ENCODE results near the gene NDRG3.

Gene NDRG3

GRCh38 chr20:36778831-36779655 is 33.2 kb upstream of the NDRG3 start:
- Histone ChIP-seq H3K9ac (ENCODE audit: low read depth, low read length) (no peak overlapping the region), H3K4me3 (ENCODE audit: low read length) (no peak overlapping the region)

GRCh38 chr20:36777576-36777975 is 31.7 kb upstream of the NDRG3 start:
- Histone ChIP-seq H3K9ac (ENCODE audit: low read depth, low read length) (no peak overlapping the region), H3K4me2 (ENCODE audit: low read length) (no peak overlapping the region), H3K4me3 (ENCODE audit: low read length) (no peak overlapping the region), H3K4me1 (ENCODE audit: control insufficient read depth, insufficient read depth, low read length) (peaks cover 21% of the 10 kb centered on the region), H3K9me3 (replicated peaks; ENCODE audit: low read length) (no peaks in the 10 kb centered on the region), H3K27me3 (ENCODE audit: control insufficient read depth, insufficient read depth, low read length) (no peaks in the 10 kb centered on the region), H3K36me3 (ENCODE audit: insufficient read depth, low read length) (peaks cover 5% of the 10 kb centered on the region)

More at GRCh38 chr20:36778831-36779655, 33.2 kb upstream of the NDRG3 start:
- Histone ChIP-seq H3K4me1 (ENCODE audit: control insufficient read depth, insufficient read depth, low read length) (peaks cover 13% of the 10 kb centered on the region), H3K36me3 (ENCODE audit: insufficient read depth, low read length) (peaks cover 19% of the 10 kb centered on the region), H3K4me2 (ENCODE audit: low read length) (no peak overlapping the region), H3K9me3 (replicated peaks; ENCODE audit: low read length) (no peaks in the 10 kb centered on the region), H3K27me3 (ENCODE audit: control insufficient read depth, insufficient read depth, low read length) (no peaks in the 10 kb centered on the region)

DNA sequence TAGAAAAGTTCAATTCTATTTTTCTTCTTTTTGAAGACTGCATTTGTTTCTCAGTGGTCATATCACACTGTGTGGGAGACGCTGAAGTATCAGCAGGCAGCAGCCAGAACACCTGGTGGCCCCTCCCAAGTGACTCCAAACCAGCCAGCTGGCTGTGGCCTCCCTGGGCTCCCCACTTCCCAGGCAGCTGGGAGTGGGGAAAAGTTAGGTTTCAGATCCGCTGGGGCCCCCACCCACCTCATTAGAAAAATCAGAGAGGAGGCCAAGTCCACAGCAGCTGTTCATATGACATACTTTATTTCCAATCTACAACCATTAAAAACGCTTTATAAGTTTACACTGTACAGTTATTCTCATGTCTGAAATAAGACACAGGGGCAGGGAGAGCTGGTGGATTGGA is 31.3 kb upstream of the NDRG3 start:
- H3K27me3 ChIP-seq (ENCODE audit: control insufficient read depth, insufficient read depth, low read length), result no peaks in the 10 kb centered on the region
- peaks cover 22% of the 10 kb centered on the region for H3K4me1 ChIP-seq (ENCODE audit: control insufficient read depth, insufficient read depth, low read length)
- no peaks in the 10 kb centered on the region for H3K9me3 ChIP-seq (replicated peaks; ENCODE audit: low read length)
- H3K36me3 ChIP-seq (ENCODE audit: insufficient read depth, low read length), result peaks cover 2% of the 10 kb centered on the region
- no peak overlapping the region for H3K4me3 ChIP-seq (ENCODE audit: low read length)
- no peak overlapping the region for H3K9ac ChIP-seq (ENCODE audit: low read depth, low read length)
- H3K4me2 ChIP-seq (ENCODE audit: low read length), result no peak overlapping the region

- H3K27me3 ChIP-seq (ENCODE audit: control insufficient read depth, insufficient read depth, low read length), result no peaks in the 10 kb centered on the region
- H3K9ac ChIP-seq (ENCODE audit: low read depth, low read length), result no peak overlapping the region
- peaks cover 1% of the 10 kb centered on the region for H3K36me3 ChIP-seq (ENCODE audit: insufficient read depth, low read length)
- H3K4me1 ChIP-seq (ENCODE audit: control insufficient read depth, insufficient read depth, low read length), result peaks cover 22% of the 10 kb centered on the region
- H3K4me3 ChIP-seq (ENCODE audit: low read length), result no peak overlapping the region
- no peaks in the 10 kb centered on the region for H3K9me3 ChIP-seq (replicated peaks; ENCODE audit: low read length)
- H3K4me2 ChIP-seq (ENCODE audit: low read length), result no peak overlapping the region
These were observed 29.9 kb upstream of the NDRG3 start for GRCh38 chr20:36775826-36776225.

GRCh38 chr20:36775196-36775595 is 29.3 kb upstream of the NDRG3 start:
- H3K4me1 ChIP-seq (ENCODE audit: control insufficient read depth, insufficient read depth, low read length), result peaks cover 22% of the 10 kb centered on the region
- H3K4me2 ChIP-seq (ENCODE audit: low read length), result no peak overlapping the region
- H3K4me3 ChIP-seq (ENCODE audit: low read length), result no peak overlapping the region
- H3K9me3 ChIP-seq (replicated peaks; ENCODE audit: low read length), result no peaks in the 10 kb centered on the region
- H3K27me3 ChIP-seq (ENCODE audit: control insufficient read depth, insufficient read depth, low read length), result no peaks in the 10 kb centered on the region
- H3K36me3 ChIP-seq (ENCODE audit: insufficient read depth, low read length), result peaks cover 4% of the 10 kb centered on the region
- no peak overlapping the region for H3K9ac ChIP-seq (ENCODE audit: low read depth, low read length)

GRCh38 chr20:36773597-36774390 is 27.9 kb upstream of the NDRG3 start, which contains the start of gene DSN1:
Gene DSN1 (minus strand): TSS chr20:36773763. CDS start chr20:36771458, 2,305 bp downstream.
- Histone ChIP-seq H3K27me3 (ENCODE audit: control insufficient read depth, insufficient read depth, low read length) (no peaks in the 10 kb centered on the region), H3K9me3 (replicated peaks; ENCODE audit: low read length) (no peaks in the 10 kb centered on the region), H3K4me2 (ENCODE audit: low read length) (peak within 1 kb of the TSS; percentile 100), H3K4me1 (ENCODE audit: control insufficient read depth, insufficient read depth, low read length) (peaks cover 29% of the 10 kb centered on the region), H3K4me3 (ENCODE audit: low read length) (peak within 1 kb of the TSS; percentile 89), H3K36me3 (ENCODE audit: insufficient read depth, low read length) (peaks cover 4% of the 10 kb centered on the region), H3K9ac (ENCODE audit: low read depth, low read length) (peak within 1 kb of the TSS; percentile 100)

DNA sequence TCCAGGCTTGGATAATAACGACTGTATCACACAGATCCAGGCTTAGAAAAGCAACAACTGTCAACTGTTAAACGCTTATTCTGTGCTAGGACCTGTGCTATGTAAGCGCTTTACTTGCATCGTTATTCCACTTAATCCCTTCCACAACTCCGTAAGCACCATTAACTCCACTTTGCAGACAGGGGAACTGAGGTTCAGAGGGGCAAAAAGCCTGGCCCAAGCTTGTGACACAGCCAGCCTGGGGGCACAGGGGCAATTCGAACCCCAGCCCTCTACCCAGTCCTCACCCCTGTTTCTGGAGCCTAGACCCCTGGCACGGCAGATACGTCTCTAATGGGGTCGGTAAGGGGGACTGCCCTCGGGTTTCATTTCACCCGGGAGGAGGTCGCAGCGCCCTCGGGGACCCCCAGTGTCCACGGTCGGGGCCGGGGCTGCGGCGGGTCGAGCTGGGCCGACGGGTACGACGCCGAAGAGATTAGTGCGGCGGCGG is 27.3 kb upstream of the NDRG3 start:
- Histone ChIP-seq H3K4me2 (ENCODE audit: low read length) (peak overlapping the region; percentile 100), H3K27me3 (ENCODE audit: control insufficient read depth, insufficient read depth, low read length) (no peaks in the 10 kb centered on the region), H3K4me1 (ENCODE audit: control insufficient read depth, insufficient read depth, low read length) (peaks cover 31% of the 10 kb centered on the region), H3K36me3 (ENCODE audit: insufficient read depth, low read length) (peaks cover 4% of the 10 kb centered on the region), H3K4me3 (ENCODE audit: low read length) (peak overlapping the region; percentile 89), H3K9ac (ENCODE audit: low read depth, low read length) (peak overlapping the region; percentile 100), H3K9me3 (replicated peaks; ENCODE audit: low read length) (no peaks in the 10 kb centered on the region)

DNA sequence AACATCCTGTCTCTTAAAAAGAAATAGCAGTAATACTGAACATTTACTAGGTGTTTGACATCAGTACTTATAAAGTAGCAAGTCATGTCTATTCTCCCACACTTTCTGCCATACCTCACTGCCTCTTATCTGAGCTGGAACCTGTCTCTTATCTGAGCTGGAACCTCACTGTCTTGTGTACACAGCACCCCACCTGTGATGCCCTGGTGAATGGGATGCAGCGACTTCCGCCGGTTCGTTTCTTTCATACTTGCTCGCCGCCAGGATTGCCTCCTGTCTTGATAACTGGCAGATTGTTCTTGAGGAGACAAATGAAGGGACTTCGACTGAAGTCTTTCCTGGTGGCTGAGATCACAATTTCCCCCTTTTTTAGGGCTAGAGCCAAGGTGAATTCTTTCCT is 24.8 kb upstream of the NDRG3 start:
- no peak overlapping the region for H3K4me2 ChIP-seq (ENCODE audit: low read length)
- no peaks in the 10 kb centered on the region for H3K9me3 ChIP-seq (replicated peaks; ENCODE audit: low read length)

DNA sequence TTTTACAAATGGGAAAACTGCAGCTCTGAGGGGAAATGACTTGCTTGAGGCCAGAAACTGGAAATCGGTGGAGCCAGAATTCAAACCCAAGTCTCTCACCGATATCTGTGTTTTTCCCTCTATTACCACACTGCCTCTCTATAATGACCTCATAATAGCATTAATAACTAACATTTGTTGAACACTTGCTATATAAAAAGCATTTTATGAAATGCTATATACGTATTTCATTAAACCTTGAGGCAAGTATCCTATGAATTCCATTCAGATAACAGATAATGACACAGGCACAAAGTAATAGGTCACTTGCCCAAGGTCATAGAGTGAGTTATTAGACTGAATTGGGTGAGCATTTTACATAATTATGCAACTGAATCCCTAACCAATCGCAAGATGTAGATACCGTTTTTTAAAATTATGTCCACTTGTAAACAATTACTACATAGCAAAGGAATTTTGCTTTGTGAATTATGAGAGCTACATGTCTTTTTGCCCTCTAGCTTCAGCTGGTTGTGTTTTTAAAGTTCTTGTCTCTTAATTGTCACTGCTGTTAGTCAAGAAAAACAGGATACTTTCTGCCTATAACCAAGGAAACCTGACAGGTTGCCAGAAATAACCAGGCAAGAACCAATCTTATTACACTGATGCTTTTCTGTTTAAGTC is 23.0 kb upstream of the NDRG3 start:
- H3K4me1 ChIP-seq (ENCODE audit: control insufficient read depth, insufficient read depth, low read length), result peaks cover 17% of the 10 kb centered on the region
- peaks cover 4% of the 10 kb centered on the region for H3K36me3 ChIP-seq (ENCODE audit: insufficient read depth, low read length)
- no peak overlapping the region for H3K4me2 ChIP-seq (ENCODE audit: low read length)
- no peaks in the 10 kb centered on the region for H3K27me3 ChIP-seq (ENCODE audit: control insufficient read depth, insufficient read depth, low read length)
- no peak overlapping the region for H3K9ac ChIP-seq (ENCODE audit: low read depth, low read length)
- no peaks in the 10 kb centered on the region for H3K9me3 ChIP-seq (replicated peaks; ENCODE audit: low read length)
- H3K4me3 ChIP-seq (ENCODE audit: low read length), result no peak overlapping the region

More for the DNA sequence above, 24.8 kb upstream of the NDRG3 start:
- Histone ChIP-seq H3K9ac (ENCODE audit: low read depth, low read length) (no peak overlapping the region), H3K27me3 (ENCODE audit: control insufficient read depth, insufficient read depth, low read length) (no peaks in the 10 kb centered on the region), H3K4me3 (ENCODE audit: low read length) (no peak overlapping the region), H3K36me3 (ENCODE audit: insufficient read depth, low read length) (peaks cover 4% of the 10 kb centered on the region), H3K4me1 (ENCODE audit: control insufficient read depth, insufficient read depth, low read length) (peaks cover 31% of the 10 kb centered on the region)

DNA sequence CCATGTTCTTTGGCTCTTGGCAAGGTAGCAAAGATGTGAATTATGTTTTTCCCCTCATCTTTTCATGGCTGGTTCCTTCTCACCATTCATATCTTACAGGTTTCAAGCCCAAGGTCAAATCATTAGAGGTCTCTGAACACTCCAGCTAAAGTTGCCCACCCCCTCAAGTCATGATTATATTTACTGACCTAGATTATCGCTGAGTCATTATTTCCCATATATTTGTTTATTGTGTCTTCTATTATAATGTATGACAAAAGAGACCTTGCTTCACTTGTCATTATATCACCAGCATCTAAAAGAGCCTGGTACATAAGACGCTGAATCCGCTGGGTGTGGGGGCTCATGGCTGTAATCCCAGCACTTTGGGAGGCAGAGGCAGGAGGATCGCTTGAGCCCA is 15.2 kb upstream of the NDRG3 start:
- peaks cover 10% of the 10 kb centered on the region for H3K36me3 ChIP-seq (ENCODE audit: insufficient read depth, low read length)
- no peaks in the 10 kb centered on the region for H3K27me3 ChIP-seq (ENCODE audit: control insufficient read depth, insufficient read depth, low read length)
- no peak overlapping the region for H3K4me2 ChIP-seq (ENCODE audit: low read length)
- no peak overlapping the region for H3K4me3 ChIP-seq (ENCODE audit: low read length)
- H3K9ac ChIP-seq (ENCODE audit: low read depth, low read length), result no peak overlapping the region
- H3K9me3 ChIP-seq (replicated peaks; ENCODE audit: low read length), result no peaks in the 10 kb centered on the region
- no peaks in the 10 kb centered on the region for H3K4me1 ChIP-seq (ENCODE audit: control insufficient read depth, insufficient read depth, low read length)

- Histone ChIP-seq H3K4me3 (ENCODE audit: low read length) (no peak overlapping the region), H3K27me3 (ENCODE audit: control insufficient read depth, insufficient read depth, low read length) (no peaks in the 10 kb centered on the region), H3K36me3 (ENCODE audit: insufficient read depth, low read length) (peaks cover 10% of the 10 kb centered on the region), H3K9me3 (replicated peaks; ENCODE audit: low read length) (no peaks in the 10 kb centered on the region), H3K4me2 (ENCODE audit: low read length) (no peak overlapping the region), H3K9ac (ENCODE audit: low read depth, low read length) (no peak overlapping the region), H3K4me1 (ENCODE audit: control insufficient read depth, insufficient read depth, low read length) (no peaks in the 10 kb centered on the region)
These were observed 14.8 kb upstream of the NDRG3 start for GRCh38 chr20:36760647-36761046.
